ENCODE data around the gene SLC9A5. TPM values are rescaled to one million over a fixed set of nuclear protein-coding genes. Genes with fewer than 3 reads are reported as not detected.

The SLC9A5 gene
- total RNA-seq, 1 experiment from 2014 or later: 1.6 TPM

DNA sequence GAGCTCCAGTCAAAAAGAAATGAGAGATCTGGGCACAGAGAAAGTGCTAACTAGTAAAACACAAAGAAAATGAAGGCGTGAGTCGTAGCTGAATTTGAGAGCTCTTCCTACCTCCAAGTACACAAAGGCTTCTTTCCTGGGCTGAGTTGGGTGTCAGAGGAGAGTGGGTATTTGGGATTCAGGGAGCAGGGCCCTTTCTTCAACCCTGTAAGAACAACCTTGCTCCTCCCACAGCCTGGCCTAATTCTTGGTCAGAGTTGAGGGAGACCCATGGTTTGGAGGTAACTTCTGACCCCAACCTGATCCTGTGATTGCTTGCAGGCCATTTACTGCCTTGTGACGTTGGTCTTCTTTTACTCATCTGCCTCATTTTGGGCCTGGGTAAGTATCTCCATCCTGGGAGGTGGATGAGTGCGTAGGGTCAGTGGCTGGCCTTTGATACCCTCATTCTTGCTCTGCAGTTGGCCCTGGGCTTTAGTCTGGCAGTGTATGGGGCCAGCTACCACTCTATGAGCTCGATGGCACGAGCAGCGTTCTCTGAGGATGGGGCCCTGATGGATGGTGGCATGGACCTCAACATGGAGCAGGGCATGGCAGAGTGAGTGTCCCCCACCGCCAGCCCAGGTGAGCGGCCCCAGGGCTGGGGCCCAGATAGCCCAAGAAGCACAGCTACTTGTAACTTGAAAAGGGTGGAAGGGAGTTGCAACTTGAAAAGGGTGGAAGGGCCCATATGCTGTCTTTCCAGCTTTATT lies 20.6 kb upstream of the SLC9A5 start:
- Histone ChIP-seq H3K27ac (no peak overlapping the region), H3K36me3 (peaks cover 51% of the 10 kb centered on the region), H3K4me1 (replicated peaks) (peaks cover 20% of the 10 kb centered on the region), H3K9me3 (replicated peaks) (no peaks in the 10 kb centered on the region), H3K27me3 (replicated peaks) (no peaks in the 10 kb centered on the region), H3K4me3 (peak overlapping the region; percentile 80)
- no peak for DNase-seq (ENCODE audit: low read depth in 1 of 2, low spot score in 2 of 2)

- Histone ChIP-seq H3K9me3 (replicated peaks) (no peaks in the 10 kb centered on the region), H3K27me3 (replicated peaks) (no peaks in the 10 kb centered on the region), H3K4me1 (replicated peaks) (peaks cover 20% of the 10 kb centered on the region), H3K4me3 (no peak overlapping the region), H3K36me3 (peaks cover 55% of the 10 kb centered on the region), H3K27ac (no peak overlapping the region)
- no peak for DNase-seq (ENCODE audit: low read depth in 1 of 2, low spot score in 2 of 2)
Observed at GRCh38 chr16:67228905-67229304, 19.9 kb upstream of the SLC9A5 start.

DNA sequence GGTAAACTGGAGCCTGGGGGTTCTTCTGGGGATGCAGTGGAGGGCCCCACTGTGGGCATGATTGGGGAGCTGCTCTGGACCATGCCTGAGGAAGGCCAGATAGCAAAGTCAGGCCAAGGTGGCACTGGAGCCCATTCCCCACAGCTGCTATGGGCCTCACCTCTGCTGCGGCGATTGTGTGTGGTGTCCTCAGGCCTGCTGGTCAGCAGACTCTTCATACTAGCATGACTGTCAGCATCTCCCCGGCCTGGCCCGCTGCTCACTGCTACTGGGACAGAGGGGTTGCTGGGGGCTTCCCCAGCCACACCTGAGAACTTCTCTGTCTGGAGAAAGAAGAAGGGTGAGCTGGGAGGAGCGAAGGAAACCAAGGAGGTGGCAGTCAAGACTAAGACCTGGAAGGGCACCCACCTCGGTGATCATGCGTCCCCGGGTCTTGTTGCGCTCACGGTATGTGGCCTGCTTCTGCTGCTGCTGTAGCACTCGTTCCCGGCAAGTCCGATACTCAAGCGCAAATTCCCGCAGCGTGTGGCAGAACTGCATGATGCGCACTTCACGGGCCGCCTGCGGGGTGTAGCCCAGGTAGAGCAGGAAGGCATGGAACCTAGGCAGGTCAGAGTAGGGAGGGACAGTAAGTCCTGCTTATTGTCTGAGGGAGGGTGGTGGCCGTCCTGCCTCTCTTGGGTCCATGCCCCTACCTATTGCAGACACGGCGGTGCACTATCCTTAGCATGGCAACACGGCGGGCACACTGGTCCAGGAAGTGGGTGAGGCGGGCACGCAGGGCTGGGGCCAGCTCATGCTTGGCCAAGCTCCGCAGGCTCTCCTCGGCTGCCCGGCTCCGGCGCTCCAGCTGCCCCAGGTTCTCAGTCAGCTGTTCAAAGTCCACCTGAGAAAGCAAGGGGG lies 18.6 kb upstream of the SLC9A5 start:
- H3K9me3 ChIP-seq (replicated peaks): no peaks in the 10 kb centered on the region
- H3K36me3 ChIP-seq: peaks cover 61% of the 10 kb centered on the region
- H3K27me3 ChIP-seq (replicated peaks): no peaks in the 10 kb centered on the region
- H3K4me1 ChIP-seq (replicated peaks): peaks cover 20% of the 10 kb centered on the region
- no peak overlapping the region for H3K4me3 ChIP-seq
- H3K27ac ChIP-seq: no peak overlapping the region
- no peak for DNase-seq (ENCODE audit: low read depth in 1 of 2, low spot score in 2 of 2)

DNA sequence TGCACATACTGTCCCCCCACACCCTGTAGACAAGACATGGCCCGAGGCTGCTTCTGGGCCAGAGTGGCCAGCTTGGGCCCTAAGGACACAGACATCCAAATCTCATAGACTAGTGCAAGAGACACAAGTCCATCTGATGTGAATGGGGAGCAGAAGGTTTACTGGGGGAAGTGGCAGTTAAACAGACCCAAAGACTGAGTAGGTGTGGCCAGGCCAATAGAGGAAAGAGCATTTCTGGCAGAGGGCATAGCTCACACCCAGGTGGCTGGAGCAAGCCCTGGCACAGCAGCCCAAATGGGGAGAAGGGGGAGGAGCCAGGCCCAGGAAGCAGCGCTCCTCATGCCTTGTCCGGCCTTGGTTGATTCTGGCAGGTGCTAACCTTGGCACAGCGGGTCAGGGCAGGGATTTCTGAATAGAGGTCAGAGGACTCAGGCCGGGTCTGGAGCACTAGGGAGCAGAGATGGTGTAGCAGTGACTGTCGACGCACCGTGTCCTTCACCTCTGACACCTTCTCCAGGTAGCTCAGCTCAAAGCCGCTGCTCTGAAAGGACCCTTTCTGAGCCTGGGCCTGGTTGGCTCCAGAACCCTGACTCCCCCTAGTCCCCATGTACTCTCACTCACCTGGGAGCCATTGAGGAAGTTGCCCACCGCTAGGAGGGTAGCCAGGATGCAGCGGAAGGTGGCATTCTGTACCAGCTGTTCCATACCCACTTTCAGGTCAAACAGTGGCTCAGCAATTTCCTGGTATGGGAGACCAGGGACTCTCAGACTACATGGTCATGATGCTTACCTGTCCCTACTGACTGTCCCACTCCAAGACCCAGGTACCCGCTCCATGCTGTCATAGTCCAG lies 17.7 kb upstream of the SLC9A5 start:
- Histone ChIP-seq H3K4me3 (no peak overlapping the region), H3K36me3 (peaks cover 62% of the 10 kb centered on the region), H3K4me1 (replicated peaks) (peaks cover 15% of the 10 kb centered on the region), H3K27me3 (replicated peaks) (no peaks in the 10 kb centered on the region), H3K9me3 (replicated peaks) (no peaks in the 10 kb centered on the region), H3K27ac (no peak overlapping the region)
- no peak for DNase-seq (ENCODE audit: low read depth in 1 of 2, low spot score in 2 of 2)

- Histone ChIP-seq H3K4me3 (no peak overlapping the region), H3K27me3 (replicated peaks) (no peaks in the 10 kb centered on the region), H3K27ac (no peak overlapping the region), H3K36me3 (peaks cover 67% of the 10 kb centered on the region), H3K4me1 (replicated peaks) (no peaks in the 10 kb centered on the region), H3K9me3 (replicated peaks) (no peaks in the 10 kb centered on the region)
- no peak for DNase-seq (ENCODE audit: low read depth in 1 of 2, low spot score in 2 of 2)
Observed at GRCh38 chr16:67233596-67233995, 15.2 kb upstream of the SLC9A5 start.

DNA sequence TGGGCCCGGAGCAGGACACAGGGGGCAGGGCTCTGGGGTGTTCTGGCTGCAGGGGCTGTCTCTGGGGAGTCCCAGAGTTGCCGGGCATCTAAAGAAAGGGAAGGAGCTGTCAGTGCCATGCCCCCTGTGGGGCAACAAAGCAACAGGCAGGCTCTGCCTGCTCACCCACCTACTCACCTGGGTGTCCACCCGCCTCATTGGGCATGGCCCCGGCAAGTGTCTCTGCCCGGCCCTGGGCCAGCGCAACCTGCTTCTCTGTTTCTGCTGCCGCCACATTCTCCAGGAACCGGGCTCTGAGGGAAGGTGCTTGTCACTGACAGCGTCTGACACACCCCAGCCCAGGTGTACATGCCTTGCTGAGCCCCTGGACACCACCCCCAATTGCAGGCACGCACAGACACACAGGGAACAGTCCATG lies 14.6 kb upstream of the SLC9A5 start:
- Histone ChIP-seq H3K36me3 (peaks cover 67% of the 10 kb centered on the region), H3K9me3 (replicated peaks) (no peaks in the 10 kb centered on the region), H3K27ac (no peak overlapping the region), H3K4me3 (no peak overlapping the region), H3K27me3 (replicated peaks) (no peaks in the 10 kb centered on the region), H3K4me1 (replicated peaks) (no peaks in the 10 kb centered on the region)
- DNase-seq (ENCODE audit: low read depth in 1 of 2, low spot score in 2 of 2): no peak

- no peak overlapping the region for H3K27ac ChIP-seq
- H3K27me3 ChIP-seq (replicated peaks): no peaks in the 10 kb centered on the region
- no peak for DNase-seq (ENCODE audit: low read depth in 1 of 2, low spot score in 2 of 2)
- H3K4me3 ChIP-seq: no peak overlapping the region
- no peaks in the 10 kb centered on the region for H3K9me3 ChIP-seq (replicated peaks)
- H3K4me1 ChIP-seq (replicated peaks): peaks cover 14% of the 10 kb centered on the region
- peaks cover 60% of the 10 kb centered on the region for H3K36me3 ChIP-seq
Observed at GRCh38 chr16:67235816-67236562, 12.8 kb upstream of the SLC9A5 start.

- H3K36me3 ChIP-seq: peaks cover 56% of the 10 kb centered on the region
- H3K4me3 ChIP-seq: no peak overlapping the region
- no peaks in the 10 kb centered on the region for H3K9me3 ChIP-seq (replicated peaks)
- DNase-seq (ENCODE audit: low read depth in 1 of 2, low spot score in 2 of 2): peak in 1 of 2 experiments; percentile 82
- no peaks in the 10 kb centered on the region for H3K27me3 ChIP-seq (replicated peaks)
- peaks cover 22% of the 10 kb centered on the region for H3K4me1 ChIP-seq (replicated peaks)
- no peak overlapping the region for H3K27ac ChIP-seq
Observed at GRCh38 chr16:67236563-67237395, 12.0 kb upstream of the SLC9A5 start.

DNA sequence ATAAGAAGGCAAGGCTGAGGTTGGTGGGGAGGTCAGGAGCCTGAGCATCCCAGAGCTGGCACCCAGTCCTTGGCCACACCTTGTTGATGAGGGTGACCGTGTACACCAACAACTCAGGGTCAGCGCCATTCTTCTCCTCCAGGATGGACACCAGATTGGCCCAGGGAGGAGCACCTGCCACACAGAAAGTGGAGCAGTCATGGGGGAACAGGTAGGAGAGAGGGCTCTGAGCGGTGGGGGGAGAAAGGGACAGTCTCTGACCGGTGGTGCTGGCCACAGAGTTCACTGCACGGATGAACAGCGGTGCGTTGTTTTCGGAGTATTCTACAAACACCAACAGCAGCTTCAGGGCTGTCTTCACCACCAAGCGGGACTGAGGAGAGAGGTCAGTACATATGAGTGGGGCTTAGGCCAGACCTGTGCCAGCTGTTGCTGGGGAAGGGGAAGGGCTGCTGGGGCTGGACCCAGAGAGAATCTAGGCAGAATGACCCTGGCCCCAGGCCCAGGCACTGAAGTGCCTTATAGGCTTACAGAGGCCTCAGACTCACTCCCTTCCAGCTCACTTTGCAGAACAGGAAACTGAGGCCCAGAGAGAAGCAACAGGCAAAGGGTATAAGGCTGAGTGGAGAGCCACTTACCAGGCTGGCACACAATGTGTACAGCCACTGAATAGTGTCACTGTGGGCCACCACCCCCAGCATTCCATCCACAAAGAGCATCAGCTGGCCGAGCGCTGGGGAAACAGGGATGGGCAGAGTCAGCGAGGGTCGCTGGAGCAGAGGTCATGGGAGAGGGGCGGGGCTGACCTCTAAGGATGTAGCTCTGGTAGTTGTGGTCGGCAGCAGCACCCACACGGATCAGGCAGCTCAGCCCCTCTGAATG lies 11.1 kb upstream of the SLC9A5 start:
- no peak overlapping the region for H3K27ac ChIP-seq
- H3K9me3 ChIP-seq (replicated peaks): no peaks in the 10 kb centered on the region
- DNase-seq (ENCODE audit: low read depth in 1 of 2, low spot score in 2 of 2): no peak
- peaks cover 29% of the 10 kb centered on the region for H3K4me1 ChIP-seq (replicated peaks)
- H3K27me3 ChIP-seq (replicated peaks): no peaks in the 10 kb centered on the region
- peaks cover 55% of the 10 kb centered on the region for H3K36me3 ChIP-seq
- H3K4me3 ChIP-seq: no peak overlapping the region

DNA sequence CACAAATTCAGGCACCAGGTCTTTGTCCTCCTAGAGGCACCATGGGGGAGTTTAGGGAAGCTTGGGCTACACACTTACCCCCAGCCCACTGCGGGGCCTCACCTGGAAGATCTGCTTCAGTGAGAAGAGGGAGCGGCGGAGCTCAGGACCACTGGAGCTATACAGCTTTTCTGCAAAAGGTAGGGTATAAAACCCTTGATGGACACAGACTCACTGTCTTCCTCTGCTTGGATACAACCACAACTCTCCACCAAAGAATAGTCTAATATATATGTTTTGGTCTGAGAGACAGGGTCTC lies 10.6 kb upstream of the SLC9A5 start:
- DNase-seq (ENCODE audit: low read depth in 1 of 2, low spot score in 2 of 2): no peak
- Histone ChIP-seq H3K9me3 (replicated peaks) (no peaks in the 10 kb centered on the region), H3K4me1 (replicated peaks) (peaks cover 29% of the 10 kb centered on the region), H3K27ac (no peak overlapping the region), H3K36me3 (peaks cover 52% of the 10 kb centered on the region), H3K27me3 (replicated peaks) (no peaks in the 10 kb centered on the region), H3K4me3 (no peak overlapping the region)

GRCh38 chr16:67238806-67239470 lies 9.8 kb upstream of the SLC9A5 start:
- no peak overlapping the region for H3K27ac ChIP-seq
- no peak for DNase-seq (ENCODE audit: low read depth in 1 of 2, low spot score in 2 of 2)
- no peak overlapping the region for H3K4me3 ChIP-seq
- H3K9me3 ChIP-seq (replicated peaks): no peaks in the 10 kb centered on the region
- peaks cover 48% of the 10 kb centered on the region for H3K36me3 ChIP-seq
- H3K4me1 ChIP-seq (replicated peaks): peaks cover 35% of the 10 kb centered on the region
- H3K27me3 ChIP-seq (replicated peaks): no peaks in the 10 kb centered on the region
